ENCODE data around the gene ST14.

DNA sequence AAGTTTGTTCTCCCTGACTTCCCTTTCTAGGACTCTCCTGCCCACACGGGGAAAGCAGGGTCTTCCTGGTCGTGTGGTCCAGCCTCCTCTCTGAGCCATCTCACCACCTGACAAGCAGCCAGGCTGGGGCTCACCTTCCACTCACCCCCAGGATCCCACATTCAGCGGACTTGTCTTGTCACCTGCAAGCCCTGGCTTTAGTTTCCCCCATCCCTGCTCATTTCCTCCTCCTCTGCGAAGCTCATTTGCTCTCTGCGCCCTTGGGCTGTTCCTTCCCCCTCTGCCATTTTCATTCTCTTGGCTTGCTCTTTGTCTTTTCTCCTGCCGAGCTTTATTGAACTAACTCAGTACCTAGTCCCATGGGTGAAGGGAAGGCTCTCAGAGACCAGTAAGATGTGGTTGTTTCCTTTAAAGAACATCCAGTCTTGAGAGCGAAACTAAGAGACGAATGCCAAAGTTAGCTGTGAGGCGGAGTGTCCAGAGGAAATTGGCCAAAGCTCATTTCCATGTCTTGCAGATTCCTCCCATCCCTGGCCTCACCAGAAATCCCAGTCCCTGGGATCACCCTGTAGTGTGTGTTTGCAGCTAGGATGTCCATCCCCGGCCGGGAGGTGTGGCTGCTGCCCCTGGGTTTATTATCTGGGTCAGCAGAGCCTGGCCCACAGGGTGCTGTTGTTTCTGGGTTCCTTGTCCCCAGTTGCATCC, 2.0 kb downstream of the ST14 start:
- TF ChIP-seq, protein P1, sequence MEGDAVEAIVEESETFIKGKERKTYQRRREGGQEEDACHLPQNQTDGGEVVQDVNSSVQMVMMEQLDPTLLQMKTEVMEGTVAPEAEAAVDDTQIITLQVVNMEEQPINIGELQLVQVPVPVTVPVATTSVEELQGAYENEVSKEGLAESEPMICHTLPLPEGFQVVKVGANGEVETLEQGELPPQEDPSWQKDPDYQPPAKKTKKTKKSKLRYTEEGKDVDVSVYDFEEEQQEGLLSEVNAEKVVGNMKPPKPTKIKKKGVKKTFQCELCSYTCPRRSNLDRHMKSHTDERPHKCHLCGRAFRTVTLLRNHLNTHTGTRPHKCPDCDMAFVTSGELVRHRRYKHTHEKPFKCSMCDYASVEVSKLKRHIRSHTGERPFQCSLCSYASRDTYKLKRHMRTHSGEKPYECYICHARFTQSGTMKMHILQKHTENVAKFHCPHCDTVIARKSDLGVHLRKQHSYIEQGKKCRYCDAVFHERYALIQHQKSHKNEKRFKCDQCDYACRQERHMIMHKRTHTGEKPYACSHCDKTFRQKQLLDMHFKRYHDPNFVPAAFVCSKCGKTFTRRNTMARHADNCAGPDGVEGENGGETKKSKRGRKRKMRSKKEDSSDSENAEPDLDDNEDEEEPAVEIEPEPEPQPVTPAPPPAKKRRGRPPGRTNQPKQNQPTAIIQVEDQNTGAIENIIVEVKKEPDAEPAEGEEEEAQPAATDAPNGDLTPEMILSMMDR (IDR thresholded peaks at IDR 0.05) = no peak
- no peak for TF ChIP-seq TCF7L2 (IDR thresholded peaks at IDR 0.05; ENCODE audit: low read depth, low read length)
- TF ChIP-seq, protein P2, sequence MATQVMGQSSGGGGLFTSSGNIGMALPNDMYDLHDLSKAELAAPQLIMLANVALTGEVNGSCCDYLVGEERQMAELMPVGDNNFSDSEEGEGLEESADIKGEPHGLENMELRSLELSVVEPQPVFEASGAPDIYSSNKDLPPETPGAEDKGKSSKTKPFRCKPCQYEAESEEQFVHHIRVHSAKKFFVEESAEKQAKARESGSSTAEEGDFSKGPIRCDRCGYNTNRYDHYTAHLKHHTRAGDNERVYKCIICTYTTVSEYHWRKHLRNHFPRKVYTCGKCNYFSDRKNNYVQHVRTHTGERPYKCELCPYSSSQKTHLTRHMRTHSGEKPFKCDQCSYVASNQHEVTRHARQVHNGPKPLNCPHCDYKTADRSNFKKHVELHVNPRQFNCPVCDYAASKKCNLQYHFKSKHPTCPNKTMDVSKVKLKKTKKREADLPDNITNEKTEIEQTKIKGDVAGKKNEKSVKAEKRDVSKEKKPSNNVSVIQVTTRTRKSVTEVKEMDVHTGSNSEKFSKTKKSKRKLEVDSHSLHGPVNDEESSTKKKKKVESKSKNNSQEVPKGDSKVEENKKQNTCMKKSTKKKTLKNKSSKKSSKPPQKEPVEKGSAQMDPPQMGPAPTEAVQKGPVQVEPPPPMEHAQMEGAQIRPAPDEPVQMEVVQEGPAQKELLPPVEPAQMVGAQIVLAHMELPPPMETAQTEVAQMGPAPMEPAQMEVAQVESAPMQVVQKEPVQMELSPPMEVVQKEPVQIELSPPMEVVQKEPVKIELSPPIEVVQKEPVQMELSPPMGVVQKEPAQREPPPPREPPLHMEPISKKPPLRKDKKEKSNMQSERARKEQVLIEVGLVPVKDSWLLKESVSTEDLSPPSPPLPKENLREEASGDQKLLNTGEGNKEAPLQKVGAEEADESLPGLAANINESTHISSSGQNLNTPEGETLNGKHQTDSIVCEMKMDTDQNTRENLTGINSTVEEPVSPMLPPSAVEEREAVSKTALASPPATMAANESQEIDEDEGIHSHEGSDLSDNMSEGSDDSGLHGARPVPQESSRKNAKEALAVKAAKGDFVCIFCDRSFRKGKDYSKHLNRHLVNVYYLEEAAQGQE (IDR thresholded peaks at IDR 0.05; ENCODE audit: insufficient read depth in 1 of 2, low read depth in 2 of 2, low read length in 1 of 2) = no peak
